ENCODE data around the gene DOCK9.

The DOCK9 gene

DNA sequence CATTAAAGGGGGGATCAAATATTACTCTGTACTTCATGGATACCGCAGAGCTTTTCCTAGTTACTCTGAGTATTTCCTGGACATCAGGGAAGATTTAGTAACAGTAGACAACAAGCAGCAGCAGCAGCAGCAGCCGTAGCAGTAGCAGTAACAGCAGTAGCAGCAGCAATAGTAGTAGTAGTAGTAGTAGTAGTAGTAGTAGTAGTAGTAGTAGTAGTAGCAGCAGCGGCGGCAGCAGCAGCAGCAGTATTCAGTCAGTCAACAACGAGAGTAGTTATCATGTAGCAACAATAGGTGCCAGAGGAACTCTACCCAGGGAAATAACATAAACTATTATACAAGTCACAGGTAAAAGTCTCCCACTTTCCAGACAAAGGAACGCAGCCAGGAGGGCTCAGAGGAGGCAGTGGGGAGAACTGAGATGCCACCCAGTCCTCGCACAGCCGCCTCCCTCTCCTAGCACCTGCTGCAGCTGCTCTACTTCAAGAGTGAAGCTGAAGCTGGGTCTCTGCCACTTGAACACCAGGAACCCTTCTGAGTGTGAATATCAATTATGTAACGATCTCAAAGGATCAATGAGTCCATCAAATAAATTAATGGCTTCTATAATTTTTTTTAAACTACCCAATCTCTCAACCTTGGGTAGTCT lies 1.3 kb upstream of the DOCK9 start:
- FAIRE-seq (no peak), DNase-seq (ENCODE audit: insufficient read length, low spot score) (no peak)
- TF ChIP-seq PAX5 (IDR thresholded peaks at IDR 0.05; ENCODE audit: insufficient read depth, low read length, severe bottlenecking) (no peak), POU2F2 (IDR thresholded peaks at IDR 0.05; ENCODE audit: low read depth, low read length) (no peak), SPI1 (IDR thresholded peaks at IDR 0.05; ENCODE audit: low read depth, low read length) (no peak), TAF1 (IDR thresholded peaks at IDR 0.05; ENCODE audit: low read depth, low read length) (no peak), POLR2A (IDR thresholded peaks at IDR 0.05; ENCODE audit: low read depth, low read length) (no peak), POLR2AphosphoS5 (IDR thresholded peaks at IDR 0.05; ENCODE audit: low read depth, low read length) (no peak)

DNA sequence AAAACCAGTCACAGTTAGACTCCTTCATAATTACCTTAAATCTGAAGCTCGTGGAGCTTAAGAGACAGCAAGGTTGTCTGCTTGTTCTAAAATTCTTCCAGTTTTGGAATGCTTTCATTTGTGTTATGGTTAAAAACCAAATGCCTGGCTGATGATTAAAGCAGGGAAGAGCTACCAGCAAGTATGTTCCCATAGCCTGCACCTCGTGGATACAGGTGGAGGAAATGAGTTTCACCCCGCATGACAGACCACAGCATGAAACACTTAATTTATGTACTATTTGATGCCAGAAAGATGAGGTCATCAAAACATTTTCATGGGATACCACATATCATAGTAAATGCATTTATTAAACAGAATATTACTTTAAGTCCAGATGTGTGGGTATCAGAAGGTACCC lies 416 bp upstream of the DOCK9 start:
- DNase-seq (ENCODE audit: insufficient read length, low spot score): no peak
- no peak for FAIRE-seq
- TF ChIP-seq TAF1 (IDR thresholded peaks at IDR 0.05; ENCODE audit: low read depth, low read length) (no peak), POLR2A (IDR thresholded peaks at IDR 0.05; ENCODE audit: low read depth, low read length) (no peak), PAX5 (IDR thresholded peaks at IDR 0.05; ENCODE audit: insufficient read depth, low read length, severe bottlenecking) (no peak), POU2F2 (IDR thresholded peaks at IDR 0.05; ENCODE audit: low read depth, low read length) (no peak), POLR2AphosphoS5 (IDR thresholded peaks at IDR 0.05; ENCODE audit: low read depth, low read length) (no peak), SPI1 (IDR thresholded peaks at IDR 0.05; ENCODE audit: low read depth, low read length) (no peak)

DNA sequence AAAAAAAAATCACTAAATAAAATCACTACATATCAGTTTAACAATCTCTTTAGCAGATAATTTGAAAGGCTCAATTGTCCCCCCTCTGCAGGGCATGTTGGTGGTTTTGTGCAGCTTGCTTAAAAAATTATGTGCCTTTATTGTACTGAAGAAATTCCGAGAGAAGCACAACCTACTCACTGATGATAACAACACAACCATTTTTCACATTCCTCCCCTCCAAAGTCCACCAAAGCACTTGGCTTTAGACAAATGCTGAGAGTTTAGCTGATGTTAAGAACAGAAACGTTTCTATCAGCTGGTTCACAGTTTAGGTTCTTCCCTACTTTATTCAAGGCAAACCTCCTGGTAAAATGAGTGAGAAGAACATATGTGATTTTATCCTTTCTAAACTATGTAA lies 923 bp downstream of the DOCK9 start:
- FAIRE-seq (no peak), DNase-seq (ENCODE audit: insufficient read length, low spot score) (no peak)
- no peak for TF ChIP-seq SPI1 (IDR thresholded peaks at IDR 0.05; ENCODE audit: low read depth, low read length)
- no peak for TF ChIP-seq TAF1 (IDR thresholded peaks at IDR 0.05; ENCODE audit: low read depth, low read length)
- TF ChIP-seq PAX5 (IDR thresholded peaks at IDR 0.05; ENCODE audit: insufficient read depth, low read length, severe bottlenecking): no peak
- no peak for TF ChIP-seq POLR2A (IDR thresholded peaks at IDR 0.05; ENCODE audit: low read depth, low read length)
- TF ChIP-seq POLR2AphosphoS5 (IDR thresholded peaks at IDR 0.05; ENCODE audit: low read depth, low read length): no peak
- no peak for TF ChIP-seq POU2F2 (IDR thresholded peaks at IDR 0.05; ENCODE audit: low read depth, low read length)

DNA sequence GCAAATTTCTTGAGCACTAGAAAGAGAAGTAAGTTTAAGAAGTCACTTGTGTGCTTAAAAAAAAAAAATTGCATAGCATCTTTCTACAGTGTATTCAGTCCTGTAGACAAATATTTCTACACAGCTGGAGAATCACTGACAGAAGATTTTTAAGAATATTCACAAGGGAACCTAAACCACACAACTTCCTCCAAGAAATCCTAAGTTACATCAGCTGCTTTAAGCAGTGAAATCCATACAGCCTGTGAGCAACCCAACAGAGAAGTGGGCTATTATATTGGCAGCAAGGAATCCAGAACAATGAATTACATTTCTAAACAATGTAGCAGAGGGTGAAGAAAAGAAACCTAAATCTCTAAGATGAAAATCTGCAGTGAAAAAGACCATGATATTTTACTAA lies 1.5 kb downstream of the DOCK9 start:
- TF ChIP-seq PAX5 (IDR thresholded peaks at IDR 0.05; ENCODE audit: insufficient read depth, low read length, severe bottlenecking) (no peak), POLR2A (IDR thresholded peaks at IDR 0.05; ENCODE audit: low read depth, low read length) (no peak), TAF1 (IDR thresholded peaks at IDR 0.05; ENCODE audit: low read depth, low read length) (no peak), POU2F2 (IDR thresholded peaks at IDR 0.05; ENCODE audit: low read depth, low read length) (no peak), SPI1 (IDR thresholded peaks at IDR 0.05; ENCODE audit: low read depth, low read length) (no peak), POLR2AphosphoS5 (IDR thresholded peaks at IDR 0.05; ENCODE audit: low read depth, low read length) (no peak)
- FAIRE-seq (no peak), DNase-seq (ENCODE audit: insufficient read length, low spot score) (no peak)

DNA sequence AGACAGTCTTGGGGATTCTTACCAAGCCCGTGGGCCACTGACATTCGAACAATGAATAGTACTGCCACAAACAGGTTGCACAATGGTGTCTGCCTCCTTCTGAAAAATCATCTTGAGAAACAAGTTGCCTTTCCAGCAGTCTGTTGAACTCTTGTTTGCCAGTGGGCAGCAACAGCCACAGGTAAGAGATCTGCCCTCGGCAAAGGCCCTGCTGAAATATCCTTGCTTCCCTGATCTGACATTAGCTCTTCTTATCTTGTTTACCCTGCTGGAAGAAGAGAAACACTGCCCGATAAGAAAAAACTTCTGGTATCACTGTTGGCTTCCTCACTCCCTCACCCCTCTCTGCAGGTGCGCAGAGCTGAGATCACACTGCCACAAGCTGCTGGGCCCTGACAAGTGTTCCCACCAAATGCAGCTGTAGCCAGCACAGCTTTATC lies 2.0 kb downstream of the DOCK9 start:
- no peak for DNase-seq (ENCODE audit: insufficient read length, low spot score)
- TF ChIP-seq PAX5 (IDR thresholded peaks at IDR 0.05; ENCODE audit: insufficient read depth, low read length, severe bottlenecking) (no peak), POLR2A (IDR thresholded peaks at IDR 0.05; ENCODE audit: low read depth, low read length) (no peak), POLR2AphosphoS5 (IDR thresholded peaks at IDR 0.05; ENCODE audit: low read depth, low read length) (no peak), SPI1 (IDR thresholded peaks at IDR 0.05; ENCODE audit: low read depth, low read length) (no peak), TAF1 (IDR thresholded peaks at IDR 0.05; ENCODE audit: low read depth, low read length) (no peak), POU2F2 (IDR thresholded peaks at IDR 0.05; ENCODE audit: low read depth, low read length) (no peak)
- FAIRE-seq: no peak

DNA sequence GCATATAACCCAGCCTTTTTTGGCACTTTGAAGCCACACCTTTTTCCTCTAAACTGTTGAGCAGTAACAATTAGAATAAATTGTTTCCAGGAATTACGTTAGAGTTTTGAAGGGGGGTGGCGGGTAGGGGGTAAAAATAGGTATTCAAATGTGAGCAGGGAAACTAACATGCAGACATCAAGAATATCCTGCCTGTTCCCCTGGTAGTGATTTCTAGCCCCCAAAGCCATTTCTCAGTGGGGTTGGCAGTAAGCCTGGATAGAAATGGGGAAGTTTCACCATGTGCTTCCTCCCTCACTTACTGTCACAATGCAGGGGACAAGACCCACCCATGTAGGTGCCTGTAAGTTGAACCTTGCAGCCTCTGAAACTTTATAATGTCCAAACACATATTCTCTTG lies 3.8 kb downstream of the DOCK9 start:
- peak; percentile 5 for FAIRE-seq
- TF ChIP-seq POU2F2 (IDR thresholded peaks at IDR 0.05; ENCODE audit: low read depth, low read length) (no peak), TAF1 (IDR thresholded peaks at IDR 0.05; ENCODE audit: low read depth, low read length) (no peak), SPI1 (IDR thresholded peaks at IDR 0.05; ENCODE audit: low read depth, low read length) (no peak), PAX5 (IDR thresholded peaks at IDR 0.05; ENCODE audit: insufficient read depth, low read length, severe bottlenecking) (no peak), POLR2A (IDR thresholded peaks at IDR 0.05; ENCODE audit: low read depth, low read length) (no peak), POLR2AphosphoS5 (IDR thresholded peaks at IDR 0.05; ENCODE audit: low read depth, low read length) (no peak)
- DNase-seq (ENCODE audit: insufficient read length, low spot score): no peak

DNA sequence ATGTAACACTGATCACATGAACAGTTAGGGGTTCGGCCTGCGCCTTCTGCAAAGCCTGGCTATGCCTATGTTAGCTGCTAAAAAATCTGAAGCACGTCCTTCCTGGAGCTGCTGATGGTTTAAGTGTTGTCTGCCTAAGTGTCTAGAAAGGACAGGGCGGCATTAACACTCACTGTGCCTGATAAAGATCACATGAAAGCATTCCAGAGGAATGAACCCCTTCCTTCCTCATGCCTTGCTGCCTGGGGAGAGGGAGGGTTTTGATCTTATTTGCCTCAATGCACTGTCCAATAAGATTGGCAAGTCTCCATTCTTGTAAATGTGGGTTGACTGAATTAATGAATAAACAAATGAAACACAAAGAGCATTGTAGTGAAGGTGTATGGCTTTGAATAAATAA lies 5.2 kb downstream of the DOCK9 start:
- FAIRE-seq (no peak), DNase-seq (ENCODE audit: insufficient read length, low spot score) (no peak)
- no peak for TF ChIP-seq POU2F2 (IDR thresholded peaks at IDR 0.05; ENCODE audit: low read depth, low read length)
- no peak for TF ChIP-seq PAX5 (IDR thresholded peaks at IDR 0.05; ENCODE audit: insufficient read depth, low read length, severe bottlenecking)
- no peak for TF ChIP-seq POLR2A (IDR thresholded peaks at IDR 0.05; ENCODE audit: low read depth, low read length)
- no peak for TF ChIP-seq POLR2AphosphoS5 (IDR thresholded peaks at IDR 0.05; ENCODE audit: low read depth, low read length)
- no peak for TF ChIP-seq SPI1 (IDR thresholded peaks at IDR 0.05; ENCODE audit: low read depth, low read length)
- no peak for TF ChIP-seq TAF1 (IDR thresholded peaks at IDR 0.05; ENCODE audit: low read depth, low read length)

DNA sequence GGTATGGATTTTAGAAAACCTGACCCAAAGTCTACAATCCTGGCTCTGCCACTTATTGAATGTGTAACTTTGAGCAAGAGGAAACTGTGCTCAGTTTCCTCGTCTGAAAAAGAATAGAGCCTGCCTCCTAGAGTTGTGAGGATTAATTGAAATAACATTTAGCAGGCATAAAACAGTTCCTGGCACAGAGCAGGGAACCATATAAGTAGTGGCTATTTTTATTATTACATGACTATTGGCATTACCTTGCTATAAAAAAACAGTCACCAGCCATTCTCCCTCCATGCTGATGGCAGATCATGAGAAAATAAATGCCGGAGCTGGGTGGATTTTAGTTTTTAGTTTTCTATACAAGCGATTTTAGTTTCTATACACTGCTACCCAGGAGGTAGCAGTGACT lies 5.8 kb downstream of the DOCK9 start:
- DNase-seq (ENCODE audit: insufficient read length, low spot score) (no peak), FAIRE-seq (no peak)
- no peak for TF ChIP-seq POLR2AphosphoS5 (IDR thresholded peaks at IDR 0.05; ENCODE audit: low read depth, low read length)
- no peak for TF ChIP-seq SPI1 (IDR thresholded peaks at IDR 0.05; ENCODE audit: low read depth, low read length)
- TF ChIP-seq TAF1 (IDR thresholded peaks at IDR 0.05; ENCODE audit: low read depth, low read length): no peak
- no peak for TF ChIP-seq POU2F2 (IDR thresholded peaks at IDR 0.05; ENCODE audit: low read depth, low read length)
- no peak for TF ChIP-seq PAX5 (IDR thresholded peaks at IDR 0.05; ENCODE audit: insufficient read depth, low read length, severe bottlenecking)
- TF ChIP-seq POLR2A (IDR thresholded peaks at IDR 0.05; ENCODE audit: low read depth, low read length): no peak

DNA sequence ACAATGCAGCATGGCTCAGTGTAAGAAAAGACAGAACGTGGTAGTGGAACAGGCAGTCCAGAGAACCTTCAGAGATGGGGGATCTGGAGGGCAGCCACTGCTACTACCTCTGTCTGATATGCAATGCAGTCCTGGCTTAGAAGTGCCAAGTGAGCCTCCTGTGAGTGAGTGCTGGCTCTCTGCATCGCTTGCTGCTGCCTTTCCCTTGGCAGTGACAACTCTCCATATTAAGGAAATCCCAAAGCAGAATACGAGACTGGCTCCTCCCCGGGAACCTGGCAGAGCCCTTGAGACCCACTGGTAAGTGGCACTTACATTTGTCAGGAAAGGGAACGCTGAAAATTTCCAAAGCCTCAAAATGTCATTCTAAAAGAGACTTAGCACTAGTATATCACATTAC lies 7.5 kb downstream of the DOCK9 start:
- TF ChIP-seq TAF1 (IDR thresholded peaks at IDR 0.05; ENCODE audit: low read depth, low read length): no peak
- no peak for TF ChIP-seq PAX5 (IDR thresholded peaks at IDR 0.05; ENCODE audit: insufficient read depth, low read length, severe bottlenecking)
- no peak for TF ChIP-seq POU2F2 (IDR thresholded peaks at IDR 0.05; ENCODE audit: low read depth, low read length)
- no peak for TF ChIP-seq POLR2A (IDR thresholded peaks at IDR 0.05; ENCODE audit: low read depth, low read length)
- no peak for TF ChIP-seq SPI1 (IDR thresholded peaks at IDR 0.05; ENCODE audit: low read depth, low read length)
- no peak for TF ChIP-seq POLR2AphosphoS5 (IDR thresholded peaks at IDR 0.05; ENCODE audit: low read depth, low read length)
- DNase-seq (ENCODE audit: insufficient read length, low spot score) (no peak), FAIRE-seq (no peak)
